Chondrocyte (in vitro differentiated cells): ENCODE measurements around the gene GET4. TPM values are rescaled to one million over a fixed set of nuclear protein-coding genes. Genes with fewer than 3 reads are reported as not detected.

Experiments
- DNase-seq: peaks from one replicate; pipeline ENCODE4 v3.0.0; 2021; ENCODE audit warnings: mixed read lengths, low spot score
- H3K27ac Mint-ChIP-seq: one replicate; pipeline ENCODE4 v1.8.0; 2021; ENCODE audit warnings: mild to moderate bottlenecking, moderate library complexity, mixed read lengths; ENCODE audit not compliant: unreplicated experiment
- H3K27me3 Mint-ChIP-seq: 2 replicates; pipeline ENCODE4 v1.8.0; 2021; ENCODE audit warnings: low read depth, mixed read lengths
- H3K36me3 Mint-ChIP-seq: 2 replicates; pipeline ENCODE4 v1.8.0; 2021; ENCODE audit warnings: low read depth, mixed read lengths
- H3K4me1 Mint-ChIP-seq: 2 replicates; pipeline ENCODE4 v1.8.0; 2021; ENCODE audit warnings: low read depth, mild to moderate bottlenecking, mixed read lengths
- H3K4me3 Mint-ChIP-seq: one replicate; pipeline ENCODE4 v1.8.0; 2021; ENCODE audit warnings: mild to moderate bottlenecking, moderate library complexity, mixed read lengths; ENCODE audit not compliant: unreplicated experiment
- H3K9me3 Mint-ChIP-seq: 2 replicates; pipeline ENCODE4 v1.8.0; 2021; ENCODE audit warnings: low read depth, mixed read lengths
- CTCF ChIP-seq: fragments of 200-600 bp; sonication (generic); IDR thresholded peaks from 2 replicates; pipeline ENCODE4 v1.5.0; 2021; ENCODE audit warnings: antibody characterized with exemption, mild to moderate bottlenecking, moderate library complexity
- long read RNA-seq: library from polyadenylated mRNA; stranded (forward); transcript quantifications from one replicate; pipeline ENCODE4 v2.0.0, GENCODE V29; 2021
- total RNA-seq: library from RNA; stranded (reverse); gene quantifications from 3 replicates; pipeline ENCODE4 v1.2.1, GENCODE V29; 2021

Gene GET4
- total RNA-seq = 26.8 to 34.7 TPM (median 28.0 TPM) in 3 replicates
- long read RNA-seq, transcript GET4-201 (9 exons, 2,090 nt) = major isoform, 52 of 159 reads
- long read RNA-seq, partial matches to known transcripts = 0 of 159 reads
- long read RNA-seq, other reads (novel, unspliced or antisense) = 107 of 159 reads

- Mint-ChIP-seq H3K4me3 (peak within 1 kb of the TSS; percentile 91), H3K27ac (peak within 1 kb of the TSS; percentile 88), H3K36me3 (peaks cover 12% of the 10 kb centered on the region), H3K9me3 (no peaks in the 10 kb centered on the region), H3K27me3 (no peaks in the 10 kb centered on the region), H3K4me1 (peaks cover 20% of the 10 kb centered on the region)
- TF ChIP-seq CTCF = peak; percentile 61
- peak; percentile 100 for DNase-seq
These were observed at the start of gene GET4 for GRCh38 chr7:876077-876971. TSS of gene GET4 (plus strand) at chr7:876554. CDS start at chr7:876646, 92 bp downstream.

GRCh38 chr7:828793-829561, 47.4 kb upstream of the GET4 start:
- peaks cover 3% of the 10 kb centered on the region for H3K36me3 Mint-ChIP-seq
- no peak overlapping the region for H3K27ac Mint-ChIP-seq
- H3K4me1 Mint-ChIP-seq = peaks cover 74% of the 10 kb centered on the region
- TF ChIP-seq CTCF = no peak
- H3K9me3 Mint-ChIP-seq = no peaks in the 10 kb centered on the region
- no peaks in the 10 kb centered on the region for H3K27me3 Mint-ChIP-seq
- no peak overlapping the region for H3K4me3 Mint-ChIP-seq
- DNase-seq = no peak

GRCh38 chr7:830069-830468, 46.3 kb upstream of the GET4 start:
- Mint-ChIP-seq H3K9me3 (no peaks in the 10 kb centered on the region), H3K4me1 (peaks cover 71% of the 10 kb centered on the region), H3K27me3 (no peaks in the 10 kb centered on the region), H3K36me3 (peaks cover 3% of the 10 kb centered on the region), H3K4me3 (no peak overlapping the region), H3K27ac (peak overlapping the region; percentile 97)
- no peak for TF ChIP-seq CTCF
- no peak for DNase-seq

GRCh38 chr7:831596-832166, 44.7 kb upstream of the GET4 start:
- H3K4me3 Mint-ChIP-seq = peak overlapping the region; percentile 61
- DNase-seq = no peak
- peak overlapping the region; percentile 97 for H3K27ac Mint-ChIP-seq
- H3K36me3 Mint-ChIP-seq = peaks cover 4% of the 10 kb centered on the region
- H3K4me1 Mint-ChIP-seq = peaks cover 65% of the 10 kb centered on the region
- no peaks in the 10 kb centered on the region for H3K9me3 Mint-ChIP-seq
- no peak for TF ChIP-seq CTCF
- H3K27me3 Mint-ChIP-seq = no peaks in the 10 kb centered on the region
